GM19397 (cell line): ENCODE data around the gene SCML2.
"Not testable (repeated sequence)": the region's sequence is repeated elsewhere in the genome, so short reads cannot be mapped to it uniquely, and the experiment has no call there.

ENCODE experiments used
- ATAC-seq: cut with Tn5 transposase; IDR thresholded peaks from one replicate; pipeline ENCODE4 v1.9.1; 2021; ENCODE audit warnings: mild to moderate bottlenecking, moderate library complexity; ENCODE audit not compliant: unreplicated experiment

SCML2 gene

GRCh38 chrX:18272222-18272621, 82.3 kb downstream of the SCML2 start:
- no peak for ATAC-seq

GRCh38 chrX:18271725-18272124, 82.8 kb downstream of the SCML2 start:
- ATAC-seq, result no peak

GRCh38 chrX:18271309-18271708, 83.2 kb downstream of the SCML2 start:
- ATAC-seq, result no peak

- ATAC-seq, result no peak
Observed at GRCh38 chrX:18255059-18255458, 99.4 kb downstream of the SCML2 start.

- no peak for ATAC-seq
Observed at GRCh38 chrX:18252644-18253359, 101.7 kb downstream of the SCML2 start.

GRCh38 chrX:18229646-18230045, 124.8 kb downstream of the SCML2 start:
- not testable (repeated sequence) for ATAC-seq

GRCh38 chrX:18228069-18228468, 126.4 kb downstream of the SCML2 start:
- no peak for ATAC-seq

GRCh38 chrX:18227458-18227857, 127.0 kb downstream of the SCML2 start:
- no peak for ATAC-seq

GRCh38 chrX:18220786-18221185, 133.7 kb downstream of the SCML2 start, which contains the start of gene BEND2:
Gene BEND2, minus strand, starts transcription at chrX:18220886. Its CDS starts 136 bp downstream, at chrX:18220750.
- no peak for ATAC-seq

GRCh38 chrX:18210470-18210869, 144.0 kb downstream of the SCML2 start:
- no peak for ATAC-seq

- ATAC-seq, result no peak
Observed at GRCh38 chrX:18206657-18207056, 147.8 kb downstream of the SCML2 start.

GRCh38 chrX:18203631-18204030, 150.9 kb downstream of the SCML2 start:
- no peak for ATAC-seq

- no peak for ATAC-seq
Observed at GRCh38 chrX:18194688-18195087, 159.8 kb downstream of the SCML2 start.
